ENCODE data around the gene MTG1. TPM values are rescaled to one million over a fixed set of nuclear protein-coding genes. Genes with fewer than 3 reads are reported as not detected.

The MTG1 gene
- total RNA-seq, 1 donor from 2014 or later: 57.5 TPM

DNA sequence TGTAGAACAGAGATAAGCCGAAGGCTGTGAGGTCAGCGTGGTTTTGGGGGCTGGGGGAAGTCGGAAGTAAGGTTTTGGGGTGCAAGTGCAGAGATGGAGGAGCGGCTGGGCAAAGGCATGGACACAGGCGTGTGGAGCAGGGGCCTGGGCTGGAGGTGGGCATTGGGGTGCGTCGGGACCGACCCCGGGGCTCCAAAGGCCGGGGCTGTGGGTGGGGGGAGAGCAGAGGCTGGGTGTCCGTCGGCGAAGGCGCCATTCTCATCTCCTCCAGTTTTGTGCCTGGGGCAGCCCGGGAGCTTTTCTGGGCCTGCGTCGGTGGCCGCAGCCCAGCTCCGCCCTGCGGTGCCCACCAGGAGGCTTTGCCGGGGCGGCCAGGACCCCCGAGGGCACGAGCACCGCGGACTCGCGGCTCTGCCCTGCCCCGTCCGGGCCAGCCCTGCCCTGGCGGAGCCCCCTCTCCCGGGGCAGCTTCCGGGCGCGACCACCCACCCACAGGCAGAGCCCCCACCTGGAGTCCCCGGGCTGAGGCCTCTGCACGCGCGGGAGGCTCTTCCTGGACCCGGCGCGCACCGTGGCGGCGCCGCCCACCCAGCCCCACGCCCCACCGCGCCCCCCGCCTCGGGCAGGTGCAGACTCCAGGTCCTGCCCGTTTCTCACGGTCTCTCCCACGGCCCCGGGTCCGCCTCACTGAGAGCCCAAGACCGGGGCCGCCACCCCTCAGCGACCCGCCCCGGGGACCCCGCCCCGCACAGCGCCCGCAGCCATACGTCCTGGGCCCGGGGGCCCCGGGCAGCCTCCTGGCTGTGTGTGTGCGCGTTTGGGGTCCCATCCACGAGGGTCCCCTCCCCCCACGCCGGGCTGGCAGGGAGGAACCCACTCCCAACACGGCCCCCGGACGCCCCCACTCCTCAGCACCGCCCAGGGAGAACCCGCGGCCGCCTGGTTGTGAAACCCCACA lies 52.1 kb downstream of the MTG1 start:
- Histone ChIP-seq H3K36me3 (no peaks in the 10 kb centered on the region), H3K4me3 (no peak overlapping the region), H3K4me1 (no peaks in the 10 kb centered on the region), H3K27me3 (no peaks in the 10 kb centered on the region), H3K27ac (no peak overlapping the region), H3K9me3 (peaks cover 18% of the 10 kb centered on the region)
- no peak for TF ChIP-seq POLR2A (IDR thresholded peaks at IDR 0.05)
- TF ChIP-seq, protein P1, sequence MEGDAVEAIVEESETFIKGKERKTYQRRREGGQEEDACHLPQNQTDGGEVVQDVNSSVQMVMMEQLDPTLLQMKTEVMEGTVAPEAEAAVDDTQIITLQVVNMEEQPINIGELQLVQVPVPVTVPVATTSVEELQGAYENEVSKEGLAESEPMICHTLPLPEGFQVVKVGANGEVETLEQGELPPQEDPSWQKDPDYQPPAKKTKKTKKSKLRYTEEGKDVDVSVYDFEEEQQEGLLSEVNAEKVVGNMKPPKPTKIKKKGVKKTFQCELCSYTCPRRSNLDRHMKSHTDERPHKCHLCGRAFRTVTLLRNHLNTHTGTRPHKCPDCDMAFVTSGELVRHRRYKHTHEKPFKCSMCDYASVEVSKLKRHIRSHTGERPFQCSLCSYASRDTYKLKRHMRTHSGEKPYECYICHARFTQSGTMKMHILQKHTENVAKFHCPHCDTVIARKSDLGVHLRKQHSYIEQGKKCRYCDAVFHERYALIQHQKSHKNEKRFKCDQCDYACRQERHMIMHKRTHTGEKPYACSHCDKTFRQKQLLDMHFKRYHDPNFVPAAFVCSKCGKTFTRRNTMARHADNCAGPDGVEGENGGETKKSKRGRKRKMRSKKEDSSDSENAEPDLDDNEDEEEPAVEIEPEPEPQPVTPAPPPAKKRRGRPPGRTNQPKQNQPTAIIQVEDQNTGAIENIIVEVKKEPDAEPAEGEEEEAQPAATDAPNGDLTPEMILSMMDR (IDR thresholded peaks at IDR 0.05): no peak
- no peak for TF ChIP-seq POLR2AphosphoS5 (IDR thresholded peaks at IDR 0.05; ENCODE audit: insufficient read depth in 1 of 2, low read depth in 1 of 2)
- no peak for DNase-seq (ENCODE audit: extremely low spot score in 2 of 2)
- intact Hi-C loops (cut with DNase I): no loop called here

DNA sequence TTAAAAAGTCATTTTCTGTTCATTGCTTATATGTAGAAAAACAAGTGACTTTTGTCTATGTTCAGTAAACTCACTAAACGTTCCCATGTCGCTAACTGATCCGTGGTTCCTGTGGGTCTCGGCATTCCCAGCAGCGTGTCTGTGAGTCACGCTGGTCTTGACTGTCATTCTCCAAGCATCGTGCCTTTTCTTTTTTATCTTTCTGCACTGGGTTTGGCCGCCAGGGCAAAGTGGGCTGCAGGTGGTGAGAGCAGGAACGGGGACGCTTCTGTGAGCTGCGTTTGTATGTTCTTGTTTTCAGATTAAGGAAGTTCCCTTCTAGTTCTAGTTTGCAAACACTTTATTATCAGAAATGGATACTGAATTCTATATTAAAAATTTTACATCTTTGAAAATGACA lies 53.0 kb downstream of the MTG1 start:
- Histone ChIP-seq H3K4me1 (no peaks in the 10 kb centered on the region), H3K36me3 (no peaks in the 10 kb centered on the region), H3K4me3 (no peak overlapping the region), H3K9me3 (peaks cover 18% of the 10 kb centered on the region), H3K27ac (no peak overlapping the region), H3K27me3 (no peaks in the 10 kb centered on the region)
- intact Hi-C loops (cut with DNase I): no loop called here
- TF ChIP-seq, protein P1 (IDR thresholded peaks at IDR 0.05): no peak
- TF ChIP-seq POLR2AphosphoS5 (IDR thresholded peaks at IDR 0.05; ENCODE audit: insufficient read depth in 1 of 2, low read depth in 1 of 2) (no peak), POLR2A (IDR thresholded peaks at IDR 0.05) (no peak)
- DNase-seq (ENCODE audit: extremely low spot score in 2 of 2): no peak

DNA sequence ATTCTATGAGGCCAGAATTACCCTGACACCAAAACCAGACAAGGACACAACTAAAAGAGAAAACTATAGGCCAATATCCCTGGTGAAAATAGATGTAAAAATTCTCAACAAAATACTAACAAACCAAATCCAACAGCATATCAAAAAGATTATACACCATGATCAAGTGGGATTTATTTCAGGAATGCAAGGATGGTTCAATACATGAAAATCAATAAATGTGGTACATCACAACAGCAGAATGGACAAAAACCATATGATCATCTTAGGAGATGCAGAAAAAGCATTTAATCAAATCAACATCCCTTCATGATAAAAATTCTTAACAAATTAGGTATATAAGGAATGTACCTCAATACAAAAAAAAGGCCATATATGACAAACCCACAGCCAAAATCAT lies 54.2 kb downstream of the MTG1 start:
- intact Hi-C loops (cut with DNase I): no loop called here
- H3K4me3 ChIP-seq: no peak overlapping the region
- H3K27me3 ChIP-seq: no peaks in the 10 kb centered on the region
- no peak overlapping the region for H3K27ac ChIP-seq
- H3K4me1 ChIP-seq: no peaks in the 10 kb centered on the region
- no peak for DNase-seq (ENCODE audit: extremely low spot score in 2 of 2)
- H3K9me3 ChIP-seq: peaks cover 18% of the 10 kb centered on the region
- TF ChIP-seq, protein P1 (IDR thresholded peaks at IDR 0.05): no peak
- TF ChIP-seq POLR2AphosphoS5 (IDR thresholded peaks at IDR 0.05; ENCODE audit: insufficient read depth in 1 of 2, low read depth in 1 of 2): no peak
- no peak for TF ChIP-seq POLR2A (IDR thresholded peaks at IDR 0.05)
- H3K36me3 ChIP-seq: no peaks in the 10 kb centered on the region

DNA sequence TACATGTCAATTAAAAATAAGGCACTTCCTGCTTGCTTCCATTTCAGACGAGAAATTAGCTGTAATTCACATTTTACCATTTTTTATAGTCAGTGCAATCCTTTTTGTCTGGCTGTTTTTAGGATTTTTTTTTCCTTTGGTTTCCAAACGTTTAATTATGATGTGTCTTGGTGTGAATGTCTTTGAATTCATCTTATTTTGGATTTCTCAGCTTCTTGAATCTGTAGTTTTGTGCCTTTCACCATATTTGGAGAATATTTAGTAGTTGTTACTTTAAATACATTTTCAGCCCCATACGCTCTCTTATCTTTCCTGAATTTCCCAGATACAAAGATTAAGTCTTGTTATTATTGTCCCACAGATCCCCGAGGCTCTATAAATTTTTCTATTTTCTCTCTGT lies 57.4 kb downstream of the MTG1 start:
- DNase-seq (ENCODE audit: extremely low spot score in 2 of 2): no peak
- Histone ChIP-seq H3K9me3 (peaks cover 18% of the 10 kb centered on the region), H3K4me1 (no peaks in the 10 kb centered on the region), H3K27me3 (no peaks in the 10 kb centered on the region), H3K27ac (no peak overlapping the region), H3K4me3 (no peak overlapping the region), H3K36me3 (no peaks in the 10 kb centered on the region)
- TF ChIP-seq, protein P1 (IDR thresholded peaks at IDR 0.05): no peak
- no peak for TF ChIP-seq POLR2AphosphoS5 (IDR thresholded peaks at IDR 0.05; ENCODE audit: insufficient read depth in 1 of 2, low read depth in 1 of 2)
- no peak for TF ChIP-seq POLR2A (IDR thresholded peaks at IDR 0.05)
- intact Hi-C loops (cut with DNase I): no loop called here

DNA sequence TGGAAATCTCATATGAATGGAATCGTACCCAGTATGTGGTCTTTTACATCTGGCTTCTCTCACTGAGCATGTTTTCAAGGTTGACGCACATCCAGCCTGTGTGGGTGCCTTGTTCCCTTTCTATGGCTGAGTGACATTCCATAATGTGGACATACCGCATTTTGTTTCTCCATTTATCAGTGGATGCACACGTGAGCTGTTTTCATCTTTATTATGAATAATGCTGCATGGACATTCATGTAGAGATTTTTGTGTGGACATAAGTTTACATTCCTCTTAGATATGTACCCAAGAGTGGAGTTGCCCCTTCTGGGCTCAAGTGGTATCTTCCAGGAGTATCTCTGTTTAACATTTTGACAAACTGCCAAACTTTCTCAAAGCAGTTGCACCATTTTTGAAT lies 58.5 kb downstream of the MTG1 start:
- H3K27me3 ChIP-seq: no peaks in the 10 kb centered on the region
- DNase-seq (ENCODE audit: extremely low spot score in 2 of 2): no peak
- H3K9me3 ChIP-seq: peaks cover 9% of the 10 kb centered on the region
- H3K36me3 ChIP-seq: no peaks in the 10 kb centered on the region
- no peak overlapping the region for H3K4me3 ChIP-seq
- intact Hi-C loops (cut with DNase I): no loop called here
- TF ChIP-seq POLR2AphosphoS5 (IDR thresholded peaks at IDR 0.05; ENCODE audit: insufficient read depth in 1 of 2, low read depth in 1 of 2) (no peak), POLR2A (IDR thresholded peaks at IDR 0.05) (no peak)
- TF ChIP-seq, protein P1 (IDR thresholded peaks at IDR 0.05): no peak
- H3K4me1 ChIP-seq: no peaks in the 10 kb centered on the region
- H3K27ac ChIP-seq: no peak overlapping the region
